HL-60 (cell line): Measurements from ENCODE around the gene ZNF234.

ENCODE experiments used
- POLR2AphosphoS5 ChIP-seq: IDR thresholded peaks from 2 replicates; pipeline ENCODE4 v1.6.1; 2012; ENCODE audit warnings: low read depth
- TF ChIP-seq, protein P1 (sequence below): IDR thresholded peaks from one replicate; pipeline ENCODE4 v1.5.1; 2011; ENCODE audit warnings: low read length, control low read depth, inconsistent platforms; ENCODE audit not compliant: insufficient read depth

DNA sequence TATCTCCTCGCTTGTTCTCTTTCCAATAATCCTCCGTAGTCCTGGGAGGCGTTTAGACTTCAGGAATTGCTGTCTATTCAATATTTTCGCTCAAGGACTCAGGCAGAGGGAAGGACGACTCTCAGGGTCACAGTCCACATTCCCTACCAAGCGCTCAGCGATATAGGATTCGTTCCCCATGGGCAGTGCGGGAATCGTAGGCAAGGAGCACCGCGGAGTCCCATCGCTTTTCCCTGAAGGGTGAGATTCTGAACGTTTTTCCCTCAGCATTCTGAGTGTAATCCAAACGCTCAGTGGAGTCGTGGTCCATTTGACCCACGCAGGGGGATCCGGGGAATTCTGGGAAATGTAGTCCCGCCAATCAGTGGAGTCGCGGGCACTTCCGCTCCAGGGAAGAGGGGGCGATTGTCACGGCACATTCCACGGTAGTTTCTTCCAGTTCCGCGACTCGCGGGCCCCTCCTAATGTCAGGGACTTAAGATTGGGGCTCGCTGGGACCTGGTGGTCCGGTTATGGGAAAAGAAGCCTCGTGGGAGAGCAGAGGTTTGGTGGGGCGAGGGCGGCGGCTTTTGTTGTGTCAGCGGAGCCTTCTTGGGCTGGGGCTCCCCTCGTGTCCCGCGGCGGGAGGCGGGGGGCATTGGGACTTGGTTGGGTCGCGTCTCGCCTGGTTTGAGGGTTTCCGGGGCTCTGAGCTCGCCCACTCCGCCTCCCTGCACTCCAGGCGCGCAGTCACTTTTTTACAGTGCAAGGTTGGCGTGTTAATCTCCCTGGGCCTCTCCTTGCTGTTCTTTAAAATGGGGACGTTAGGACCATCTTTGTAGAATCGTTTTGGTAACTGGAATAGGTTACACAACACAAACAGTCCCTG is at the start of gene ZNF234:
- TF ChIP-seq, protein P1, sequence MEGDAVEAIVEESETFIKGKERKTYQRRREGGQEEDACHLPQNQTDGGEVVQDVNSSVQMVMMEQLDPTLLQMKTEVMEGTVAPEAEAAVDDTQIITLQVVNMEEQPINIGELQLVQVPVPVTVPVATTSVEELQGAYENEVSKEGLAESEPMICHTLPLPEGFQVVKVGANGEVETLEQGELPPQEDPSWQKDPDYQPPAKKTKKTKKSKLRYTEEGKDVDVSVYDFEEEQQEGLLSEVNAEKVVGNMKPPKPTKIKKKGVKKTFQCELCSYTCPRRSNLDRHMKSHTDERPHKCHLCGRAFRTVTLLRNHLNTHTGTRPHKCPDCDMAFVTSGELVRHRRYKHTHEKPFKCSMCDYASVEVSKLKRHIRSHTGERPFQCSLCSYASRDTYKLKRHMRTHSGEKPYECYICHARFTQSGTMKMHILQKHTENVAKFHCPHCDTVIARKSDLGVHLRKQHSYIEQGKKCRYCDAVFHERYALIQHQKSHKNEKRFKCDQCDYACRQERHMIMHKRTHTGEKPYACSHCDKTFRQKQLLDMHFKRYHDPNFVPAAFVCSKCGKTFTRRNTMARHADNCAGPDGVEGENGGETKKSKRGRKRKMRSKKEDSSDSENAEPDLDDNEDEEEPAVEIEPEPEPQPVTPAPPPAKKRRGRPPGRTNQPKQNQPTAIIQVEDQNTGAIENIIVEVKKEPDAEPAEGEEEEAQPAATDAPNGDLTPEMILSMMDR: no peak
- TF ChIP-seq POLR2AphosphoS5: peak; percentile 63
